ENCODE results near the gene CCNYL1.
A peak's percentile ranks its signal among the peaks of the same experiment; 100 is the strongest.
"Not testable (repeated sequence)": the region's sequence is repeated elsewhere in the genome, so short reads cannot be mapped to it uniquely, and the experiment has no call there.

CCNYL1 gene

GRCh38 chr2:207698301-207698700 lies 13.1 kb upstream of the CCNYL1 start:
- no peak for DNase-seq

GRCh38 chr2:207704078-207704477 lies 7.4 kb upstream of the CCNYL1 start:
- no peak for DNase-seq

GRCh38 chr2:207704671-207705070 lies 6.8 kb upstream of the CCNYL1 start:
- no peak for DNase-seq

GRCh38 chr2:207706936-207707860 lies 4.2 kb upstream of the CCNYL1 start:
- no peak for DNase-seq

GRCh38 chr2:207711750-207712530 lies 500 bp downstream of the CCNYL1 start:
- peak; percentile 54 for DNase-seq

GRCh38 chr2:207716056-207716455 lies 4.6 kb downstream of the CCNYL1 start:
- DNase-seq: no peak

GRCh38 chr2:207718521-207718920 lies 7.1 kb downstream of the CCNYL1 start:
- no peak for DNase-seq

- no peak for DNase-seq
Observed at GRCh38 chr2:207719008-207719407, 7.6 kb downstream of the CCNYL1 start.

GRCh38 chr2:207719655-207720054 lies 8.2 kb downstream of the CCNYL1 start:
- DNase-seq: not testable (repeated sequence)

- DNase-seq: no peak
Observed at GRCh38 chr2:207720517-207721187, 9.2 kb downstream of the CCNYL1 start.

GRCh38 chr2:207722773-207723424 lies 11.5 kb downstream of the CCNYL1 start:
- no peak for DNase-seq

GRCh38 chr2:207723425-207723787 lies 12.0 kb downstream of the CCNYL1 start:
- not testable (repeated sequence) for DNase-seq

- DNase-seq: no peak
Observed at GRCh38 chr2:207724113-207724512, 12.7 kb downstream of the CCNYL1 start.

GRCh38 chr2:207725873-207726578 lies 14.6 kb downstream of the CCNYL1 start:
- DNase-seq: no peak

GRCh38 chr2:207727261-207727660 lies 15.8 kb downstream of the CCNYL1 start:
- no peak for DNase-seq

GRCh38 chr2:207729465-207729998 lies 18.1 kb downstream of the CCNYL1 start:
- DNase-seq: no peak

GRCh38 chr2:207731138-207731537 lies 19.7 kb downstream of the CCNYL1 start:
- DNase-seq: no peak

- DNase-seq: no peak
Observed at GRCh38 chr2:207733597-207734240, 22.3 kb downstream of the CCNYL1 start.

GRCh38 chr2:207734264-207734635 lies 22.8 kb downstream of the CCNYL1 start:
- DNase-seq: no peak

- no peak for DNase-seq
Observed at GRCh38 chr2:207734636-207735512, 23.4 kb downstream of the CCNYL1 start.

Measured in stimulated activated naive CD4-positive, alpha-beta T cell treated with Interleukin-2 at 50 U/mL for 16 hours (primary cell).